Measurements from ENCODE around the gene FGF12.
"Not testable (repeated sequence)": the region's sequence is repeated elsewhere in the genome, so short reads cannot be mapped to it uniquely, and the experiment has no call there.

FGF12 gene

DNA sequence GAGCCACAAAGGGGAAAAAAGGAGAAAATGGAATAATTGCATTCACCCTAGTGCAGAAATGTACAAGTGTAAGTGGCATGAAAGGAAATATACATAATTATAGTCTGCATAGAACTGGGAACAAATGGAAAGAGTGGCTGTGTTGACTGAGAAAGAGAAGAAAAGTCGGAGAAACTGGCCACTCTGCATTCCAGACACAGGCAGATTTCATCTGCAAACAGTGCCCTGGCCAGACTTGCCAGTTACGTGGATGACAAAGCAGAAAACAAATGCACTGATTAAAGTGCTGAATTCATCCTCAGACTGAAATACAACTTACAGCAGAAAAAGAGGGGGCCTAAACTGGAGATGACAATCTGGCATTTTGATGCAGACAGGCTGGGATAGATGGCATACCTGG, 129.8 kb downstream of the FGF12 start:
- H3K27ac ChIP-seq, result no peak overlapping the region

DNA sequence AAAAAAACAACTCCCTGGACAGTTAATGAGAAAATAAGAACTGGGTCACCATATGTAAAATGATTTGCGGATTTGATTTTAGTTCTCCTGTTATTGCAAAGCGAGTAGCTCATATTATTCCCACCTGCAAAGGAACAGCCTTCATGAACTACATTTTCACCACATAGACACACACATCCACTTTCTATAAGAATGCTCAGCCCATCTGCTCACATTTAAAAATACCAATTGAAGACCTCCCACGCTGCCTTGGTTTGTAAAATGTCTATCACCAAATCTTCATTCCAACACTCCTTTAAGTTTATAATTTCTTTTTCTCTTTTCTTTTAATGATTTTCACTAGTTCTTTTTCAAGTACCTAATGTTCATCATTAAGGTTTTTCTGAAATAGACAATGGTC, 148.6 kb downstream of the FGF12 start:
- no peak overlapping the region for H3K27ac ChIP-seq
- no peak for TF ChIP-seq ZFX (IDR thresholded peaks at IDR 0.05; ENCODE audit: borderline replicate concordance)
- TF ChIP-seq, protein P1, sequence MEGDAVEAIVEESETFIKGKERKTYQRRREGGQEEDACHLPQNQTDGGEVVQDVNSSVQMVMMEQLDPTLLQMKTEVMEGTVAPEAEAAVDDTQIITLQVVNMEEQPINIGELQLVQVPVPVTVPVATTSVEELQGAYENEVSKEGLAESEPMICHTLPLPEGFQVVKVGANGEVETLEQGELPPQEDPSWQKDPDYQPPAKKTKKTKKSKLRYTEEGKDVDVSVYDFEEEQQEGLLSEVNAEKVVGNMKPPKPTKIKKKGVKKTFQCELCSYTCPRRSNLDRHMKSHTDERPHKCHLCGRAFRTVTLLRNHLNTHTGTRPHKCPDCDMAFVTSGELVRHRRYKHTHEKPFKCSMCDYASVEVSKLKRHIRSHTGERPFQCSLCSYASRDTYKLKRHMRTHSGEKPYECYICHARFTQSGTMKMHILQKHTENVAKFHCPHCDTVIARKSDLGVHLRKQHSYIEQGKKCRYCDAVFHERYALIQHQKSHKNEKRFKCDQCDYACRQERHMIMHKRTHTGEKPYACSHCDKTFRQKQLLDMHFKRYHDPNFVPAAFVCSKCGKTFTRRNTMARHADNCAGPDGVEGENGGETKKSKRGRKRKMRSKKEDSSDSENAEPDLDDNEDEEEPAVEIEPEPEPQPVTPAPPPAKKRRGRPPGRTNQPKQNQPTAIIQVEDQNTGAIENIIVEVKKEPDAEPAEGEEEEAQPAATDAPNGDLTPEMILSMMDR (IDR thresholded peaks at IDR 0.05), result no peak

More for the DNA sequence above, 129.8 kb downstream of the FGF12 start:
- TF ChIP-seq, protein P1 (IDR thresholded peaks at IDR 0.05), result no peak
- TF ChIP-seq ZFX (IDR thresholded peaks at IDR 0.05; ENCODE audit: borderline replicate concordance), result no peak

DNA sequence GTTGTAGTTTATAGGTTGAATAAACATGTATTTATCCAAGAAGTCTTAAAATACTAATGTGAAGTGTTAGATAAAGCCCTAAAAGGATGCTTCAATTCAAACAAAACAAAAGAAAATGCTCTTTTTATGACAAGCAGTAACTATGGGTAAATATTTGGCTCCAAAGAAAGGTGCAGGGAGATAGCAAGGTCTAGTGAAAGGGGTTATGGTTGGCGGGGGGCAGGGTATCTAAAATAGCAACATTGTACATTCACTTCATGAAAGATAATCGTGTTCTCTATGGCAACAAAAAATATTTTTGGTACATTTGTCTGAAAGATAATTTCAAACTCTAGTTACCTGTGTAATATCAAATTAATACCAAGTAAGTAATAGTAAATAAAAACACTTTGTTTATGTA, 149.5 kb downstream of the FGF12 start:
- TF ChIP-seq, protein P1 (IDR thresholded peaks at IDR 0.05), result no peak
- TF ChIP-seq ZFX (IDR thresholded peaks at IDR 0.05; ENCODE audit: borderline replicate concordance), result no peak
- H3K27ac ChIP-seq, result no peak overlapping the region

DNA sequence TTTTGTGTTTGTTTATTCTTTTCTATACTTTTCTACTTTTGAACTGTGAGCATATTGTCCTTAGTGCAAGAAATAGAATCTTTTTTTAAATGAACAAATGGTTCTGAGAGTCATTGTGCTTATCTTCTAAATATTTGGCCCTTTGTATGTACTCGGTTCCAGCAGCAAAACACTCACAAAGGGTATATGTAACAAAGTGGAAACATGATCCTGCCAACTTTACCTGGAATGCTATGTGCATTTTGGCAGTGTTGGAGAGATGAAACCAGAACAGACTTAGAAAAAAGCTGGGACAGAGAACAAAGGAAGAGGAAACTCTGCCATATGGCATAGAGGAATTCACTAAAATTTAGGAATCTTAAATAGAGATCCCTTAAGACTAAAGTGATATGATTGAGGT, 150.1 kb downstream of the FGF12 start:
- no peak overlapping the region for H3K27ac ChIP-seq
- TF ChIP-seq ZFX (IDR thresholded peaks at IDR 0.05; ENCODE audit: borderline replicate concordance), result no peak
- TF ChIP-seq, protein P1 (IDR thresholded peaks at IDR 0.05), result no peak

DNA sequence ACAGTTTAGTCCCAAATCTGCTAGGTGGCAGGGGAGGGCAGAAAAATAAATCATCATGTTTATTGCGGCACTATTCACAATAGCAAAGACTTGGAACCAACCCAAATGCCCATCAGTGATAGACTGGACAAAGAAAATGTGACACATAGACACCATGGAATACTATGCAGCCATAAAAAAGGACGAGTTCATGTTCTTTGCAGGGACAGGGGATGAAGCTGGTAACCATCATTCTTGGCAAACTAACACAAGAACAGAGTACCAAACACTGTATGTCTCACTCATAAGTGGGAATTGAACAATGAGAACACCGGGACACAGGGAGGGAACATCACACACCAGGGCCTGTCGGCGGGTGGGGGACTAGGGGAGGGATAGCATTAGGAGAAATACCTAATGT, 150.6 kb downstream of the FGF12 start:
- not testable (repeated sequence) for H3K27ac ChIP-seq

DNA sequence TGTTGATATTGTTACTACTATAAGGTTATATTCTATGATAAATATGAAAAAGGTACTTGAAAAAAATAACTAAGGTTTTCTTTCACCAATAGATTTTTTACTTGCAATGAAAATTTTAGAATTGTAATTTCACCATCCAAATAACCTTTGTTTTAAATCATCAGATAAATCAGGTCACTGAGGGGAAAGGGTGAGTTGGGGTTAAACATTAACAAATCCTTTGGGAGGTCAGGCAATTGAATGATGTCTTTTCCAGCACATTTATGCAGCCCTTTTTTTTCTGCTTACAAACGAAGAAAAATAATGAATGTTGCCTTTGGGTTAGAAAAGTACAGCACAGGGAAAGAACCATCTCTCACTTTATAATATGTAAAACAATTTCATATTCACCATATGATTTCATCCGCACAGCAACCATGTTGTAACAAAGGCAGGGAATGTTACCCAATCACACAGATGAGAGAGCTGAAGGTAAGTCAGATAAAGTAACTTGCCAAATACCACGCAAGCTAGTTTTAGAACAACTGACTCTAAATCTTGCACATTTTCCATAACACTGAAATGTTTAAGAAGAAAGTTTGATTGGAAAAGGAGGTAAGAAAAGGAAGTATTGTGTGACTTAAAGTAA, 151.3 kb downstream of the FGF12 start:
- no peak overlapping the region for H3K27ac ChIP-seq
- TF ChIP-seq, protein P1 (IDR thresholded peaks at IDR 0.05), result no peak
- TF ChIP-seq ZFX (IDR thresholded peaks at IDR 0.05; ENCODE audit: borderline replicate concordance), result no peak

DNA sequence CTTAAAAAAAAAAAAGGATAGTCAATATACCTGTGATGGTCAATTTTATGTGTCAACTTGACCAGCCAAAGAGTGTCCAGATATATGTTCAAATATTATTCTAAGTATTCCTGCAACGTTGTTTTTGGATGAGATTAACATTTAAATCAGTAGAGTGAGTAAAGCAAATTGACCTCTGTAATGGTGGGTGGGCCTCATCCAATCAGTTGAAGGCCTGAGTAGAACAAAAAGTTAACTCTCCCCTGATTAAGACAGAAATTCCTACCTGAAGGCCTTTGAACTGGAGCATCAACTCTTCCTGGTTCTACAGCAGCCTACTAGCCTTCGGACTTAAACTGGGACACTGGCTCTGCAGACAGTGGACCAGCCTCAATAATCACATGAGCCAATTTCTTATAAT, 154.1 kb downstream of the FGF12 start:
- TF ChIP-seq, protein P1 (IDR thresholded peaks at IDR 0.05), result no peak
- TF ChIP-seq ZFX (IDR thresholded peaks at IDR 0.05; ENCODE audit: borderline replicate concordance), result no peak

More for the DNA sequence above, 154.1 kb downstream of the FGF12 start:
- no peak overlapping the region for H3K27ac ChIP-seq
